Right lobe of liver (tissue), 4 donors: ENCODE data around the gene C15orf40.

Experiments used
- POLR2A ChIP-seq: fragments of 450-650 bp; IDR thresholded peaks from one replicate; pipeline ENCODE4 v1.6.1; 2017; ENCODE audit warnings: antibody characterized with exemption, mild to moderate bottlenecking
- TF ChIP-seq, protein P1 (sequence below), 4 donors: fragments of 200-600 bp in 3 of 4; fragments of 450-650 bp in 1 of 4; IDR thresholded peaks; one replicate each; pipeline versions ENCODE4 v1.5.1 to v1.8.0; 2016 to 2022; ENCODE audit warnings: antibody characterized with exemption in 4 of 4, mild to moderate bottlenecking in 2 of 4
- donor health status: DM: no; HTN: no; CAD: no.
- donor health status: DM: no; HTN: no; CAD: no.
- donor health status: DM: no; HTN: yes; CAD: no.

DNA sequence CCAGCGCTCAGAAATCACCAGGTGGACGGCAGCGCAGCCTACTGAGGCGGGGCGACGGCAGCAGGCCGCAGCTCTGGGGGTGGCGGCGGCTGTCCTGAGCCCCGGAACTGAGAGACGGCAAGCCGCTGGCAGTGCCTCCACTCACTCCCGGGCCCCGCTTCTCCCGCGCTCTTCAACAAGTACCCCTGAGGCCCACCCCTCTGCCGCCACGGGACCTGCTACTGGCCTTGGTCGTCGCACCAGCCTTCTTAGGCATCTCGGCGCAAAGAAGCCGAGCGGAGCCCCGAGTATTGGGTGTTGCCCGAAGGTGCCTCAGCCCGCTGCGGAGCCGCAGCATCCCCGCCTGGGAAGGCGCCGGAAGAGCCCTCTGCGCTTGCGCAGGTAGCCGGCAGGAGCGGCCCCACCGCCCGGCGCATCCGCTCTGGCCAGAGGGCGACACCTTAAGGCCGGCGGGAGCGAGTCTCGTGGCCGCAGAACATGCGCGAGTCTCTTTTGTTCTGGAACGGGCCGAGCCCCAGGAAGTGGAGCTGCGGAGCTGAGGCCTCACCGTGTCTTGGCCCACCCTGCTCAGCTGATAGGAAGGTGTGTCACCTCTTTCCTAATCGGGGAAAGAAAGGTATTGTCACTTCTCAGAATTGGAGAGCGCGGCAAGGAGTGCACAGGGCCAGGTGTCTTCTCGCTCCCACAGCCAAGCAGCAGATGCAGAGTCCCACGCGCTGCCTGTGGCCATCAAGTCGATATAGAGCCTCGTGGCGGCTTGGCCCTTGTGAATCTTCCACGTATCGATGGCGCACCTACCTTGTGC is at the start of gene C15orf40:
- TF ChIP-seq, protein P1, sequence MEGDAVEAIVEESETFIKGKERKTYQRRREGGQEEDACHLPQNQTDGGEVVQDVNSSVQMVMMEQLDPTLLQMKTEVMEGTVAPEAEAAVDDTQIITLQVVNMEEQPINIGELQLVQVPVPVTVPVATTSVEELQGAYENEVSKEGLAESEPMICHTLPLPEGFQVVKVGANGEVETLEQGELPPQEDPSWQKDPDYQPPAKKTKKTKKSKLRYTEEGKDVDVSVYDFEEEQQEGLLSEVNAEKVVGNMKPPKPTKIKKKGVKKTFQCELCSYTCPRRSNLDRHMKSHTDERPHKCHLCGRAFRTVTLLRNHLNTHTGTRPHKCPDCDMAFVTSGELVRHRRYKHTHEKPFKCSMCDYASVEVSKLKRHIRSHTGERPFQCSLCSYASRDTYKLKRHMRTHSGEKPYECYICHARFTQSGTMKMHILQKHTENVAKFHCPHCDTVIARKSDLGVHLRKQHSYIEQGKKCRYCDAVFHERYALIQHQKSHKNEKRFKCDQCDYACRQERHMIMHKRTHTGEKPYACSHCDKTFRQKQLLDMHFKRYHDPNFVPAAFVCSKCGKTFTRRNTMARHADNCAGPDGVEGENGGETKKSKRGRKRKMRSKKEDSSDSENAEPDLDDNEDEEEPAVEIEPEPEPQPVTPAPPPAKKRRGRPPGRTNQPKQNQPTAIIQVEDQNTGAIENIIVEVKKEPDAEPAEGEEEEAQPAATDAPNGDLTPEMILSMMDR (IDR thresholded peaks at IDR 0.05), result peak; percentile 56 to 86 (median 78)
- peak; percentile 73 for TF ChIP-seq POLR2A
